ENCODE results near the gene CPNE9.

CPNE9 gene

GRCh38 chr3:9727743-9728142, 24.1 kb downstream of the CPNE9 start:
- TF ChIP-seq CTCF (conservative IDR thresholded peaks at IDR 0.05; ENCODE audit: control insufficient read depth, insufficient read depth, low read depth, low read length): no peak
- H3K4me3 ChIP-seq (ENCODE audit: control insufficient read depth, low read depth, low read length): no peak overlapping the region
- peak; percentile 56 for DNase-seq (ENCODE audit: low read depth)

GRCh38 chr3:9729419-9729818, 25.8 kb downstream of the CPNE9 start:
- no peak for TF ChIP-seq CTCF (conservative IDR thresholded peaks at IDR 0.05; ENCODE audit: control insufficient read depth, insufficient read depth, low read depth, low read length)
- no peak for DNase-seq (ENCODE audit: low read depth)
- H3K4me3 ChIP-seq (ENCODE audit: control insufficient read depth, low read depth, low read length): no peak overlapping the region

GRCh38 chr3:9730657-9731205, 27.1 kb downstream of the CPNE9 start:
- DNase-seq (ENCODE audit: low read depth): no peak
- H3K4me3 ChIP-seq (ENCODE audit: control insufficient read depth, low read depth, low read length): peak overlapping the region; percentile 66
- no peak for TF ChIP-seq CTCF (conservative IDR thresholded peaks at IDR 0.05; ENCODE audit: control insufficient read depth, insufficient read depth, low read depth, low read length)

- no peak for TF ChIP-seq CTCF (conservative IDR thresholded peaks at IDR 0.05; ENCODE audit: control insufficient read depth, insufficient read depth, low read depth, low read length)
- peak; percentile 98 for DNase-seq (ENCODE audit: low read depth)
- H3K4me3 ChIP-seq (ENCODE audit: control insufficient read depth, low read depth, low read length): peak within 1 kb of the TSS; percentile 83
These were observed 27.8 kb downstream of the CPNE9 start, which contains the start of gene BRPF1 for GRCh38 chr3:9731206-9732079. BRPF1 (plus strand) TSS chr3:9731735; CDS start chr3:9734141, 2,406 bp downstream.

GRCh38 chr3:9732080-9732739, 28.6 kb downstream of the CPNE9 start:
- TF ChIP-seq CTCF (conservative IDR thresholded peaks at IDR 0.05; ENCODE audit: control insufficient read depth, insufficient read depth, low read depth, low read length): no peak
- DNase-seq (ENCODE audit: low read depth): no peak
- H3K4me3 ChIP-seq (ENCODE audit: control insufficient read depth, low read depth, low read length): peak overlapping the region; percentile 83

GRCh38 chr3:9732740-9733115, 29.1 kb downstream of the CPNE9 start:
- DNase-seq (ENCODE audit: low read depth): peak; percentile 28
- H3K4me3 ChIP-seq (ENCODE audit: control insufficient read depth, low read depth, low read length): peak overlapping the region; percentile 83
- TF ChIP-seq CTCF (conservative IDR thresholded peaks at IDR 0.05; ENCODE audit: control insufficient read depth, insufficient read depth, low read depth, low read length): no peak

Measured in fibroblast of mammary gland (primary cell).